ENCODE measurements around the gene TEX47.

Gene TEX47

DNA sequence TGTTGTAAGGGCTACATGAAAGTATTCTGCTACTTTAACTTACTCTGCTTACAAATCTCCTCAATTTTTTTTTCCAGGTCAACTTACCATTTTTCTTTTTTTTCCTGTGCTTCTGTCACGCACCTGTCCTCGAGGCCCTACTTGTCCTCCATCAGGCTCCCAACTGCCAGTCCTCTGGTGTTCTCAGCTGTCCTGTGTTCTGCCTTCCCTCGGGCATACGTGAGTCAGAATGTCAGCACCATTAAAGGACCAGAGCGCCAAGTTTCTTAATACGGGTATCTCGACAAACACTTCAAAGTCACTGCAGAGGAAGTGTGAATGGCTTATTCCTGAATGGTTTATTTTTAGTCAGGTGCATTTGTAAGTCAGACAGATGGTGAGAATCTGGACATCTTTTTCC is at the start of gene TEX47:
Gene TEX47 (minus strand): TSS at position 185 of the 400 bp plus-strand sequence. CDS start 795 bp downstream, outside the sequence.
- TF ChIP-seq ZNF70 (CRISPR knock-in tag; IDR thresholded peaks at IDR 0.05) (no peak), ZNF8 (CRISPR knock-in tag; IDR thresholded peaks at IDR 0.05) (no peak), ISL1 (CRISPR knock-in tag; IDR thresholded peaks at IDR 0.05) (no peak), TCF4 (CRISPR knock-in tag; IDR thresholded peaks at IDR 0.05; ENCODE audit: borderline replicate concordance) (no peak), RARB (CRISPR knock-in tag; IDR thresholded peaks at IDR 0.05) (no peak), TOX (CRISPR knock-in tag; IDR thresholded peaks at IDR 0.05; ENCODE audit: borderline replicate concordance) (no peak), ZNF565 (CRISPR knock-in tag; conservative IDR thresholded peaks at IDR 0.05; ENCODE audit: low read depth) (no peak), SNAI2 (CRISPR knock-in tag; IDR thresholded peaks at IDR 0.05) (no peak)
- ATAC-seq: no peak

DNA sequence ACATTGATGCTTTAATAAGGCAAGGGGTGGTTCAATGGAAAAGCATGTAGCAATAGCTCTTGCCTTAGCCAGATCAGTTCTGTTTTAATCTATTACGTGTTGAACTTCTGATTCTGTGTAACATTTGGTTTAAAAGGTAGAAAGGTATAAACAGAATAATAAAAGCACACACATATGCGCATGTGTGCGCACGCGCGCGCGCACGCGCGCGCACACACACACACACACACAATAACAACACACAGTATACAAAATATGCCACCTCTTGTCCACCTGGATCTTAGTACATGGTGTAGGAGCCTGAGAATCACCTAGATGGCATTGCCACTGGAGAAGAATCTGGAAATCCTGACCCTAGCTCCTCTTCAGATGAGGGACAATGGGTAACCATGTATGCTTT is 49.6 kb upstream of the TEX47 start:
- TF ChIP-seq ESRRG (CRISPR knock-in tag; IDR thresholded peaks at IDR 0.05) (no peak), ARNTL (CRISPR knock-in tag; IDR thresholded peaks at IDR 0.05; ENCODE audit: borderline replicate concordance, low read depth) (no peak), TOX (CRISPR knock-in tag; IDR thresholded peaks at IDR 0.05; ENCODE audit: borderline replicate concordance) (no peak), PATZ1 (CRISPR knock-in tag; IDR thresholded peaks at IDR 0.05; ENCODE audit: borderline replicate concordance) (no peak), ZFP30 (CRISPR knock-in tag; IDR thresholded peaks at IDR 0.05) (no peak), ZFP3 (CRISPR knock-in tag; IDR thresholded peaks at IDR 0.05) (no peak), RARB (CRISPR knock-in tag; IDR thresholded peaks at IDR 0.05) (no peak), BACH2 (CRISPR knock-in tag; IDR thresholded peaks at IDR 0.05; ENCODE audit: borderline replicate concordance) (no peak), GLIS3 (CRISPR knock-in tag; IDR thresholded peaks at IDR 0.05) (no peak), SNAI2 (CRISPR knock-in tag; IDR thresholded peaks at IDR 0.05) (no peak), ZNF565 (CRISPR knock-in tag; conservative IDR thresholded peaks at IDR 0.05; ENCODE audit: low read depth) (no peak), TSHZ2 (CRISPR knock-in tag; IDR thresholded peaks at IDR 0.05) (no peak), ISL1 (CRISPR knock-in tag; IDR thresholded peaks at IDR 0.05) (no peak), CSDC2 (CRISPR knock-in tag; IDR thresholded peaks at IDR 0.05) (no peak), ZC3H10 (CRISPR knock-in tag; IDR thresholded peaks at IDR 0.05) (no peak), ZNF70 (CRISPR knock-in tag; IDR thresholded peaks at IDR 0.05) (no peak)
- TF ChIP-seq, protein P1, sequence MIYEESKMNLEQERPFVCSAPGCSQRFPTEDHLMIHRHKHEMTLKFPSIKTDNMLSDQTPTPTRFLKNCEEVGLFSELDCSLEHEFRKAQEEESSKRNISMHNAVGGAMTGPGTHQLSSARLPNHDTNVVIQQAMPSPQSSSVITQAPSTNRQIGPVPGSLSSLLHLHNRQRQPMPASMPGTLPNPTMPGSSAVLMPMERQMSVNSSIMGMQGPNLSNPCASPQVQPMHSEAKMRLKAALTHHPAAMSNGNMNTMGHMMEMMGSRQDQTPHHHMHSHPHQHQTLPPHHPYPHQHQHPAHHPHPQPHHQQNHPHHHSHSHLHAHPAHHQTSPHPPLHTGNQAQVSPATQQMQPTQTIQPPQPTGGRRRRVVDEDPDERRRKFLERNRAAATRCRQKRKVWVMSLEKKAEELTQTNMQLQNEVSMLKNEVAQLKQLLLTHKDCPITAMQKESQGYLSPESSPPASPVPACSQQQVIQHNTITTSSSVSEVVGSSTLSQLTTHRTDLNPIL (CRISPR knock-in tag; IDR thresholded peaks at IDR 0.05; ENCODE audit: low read depth): no peak
- TF ChIP-seq, protein P2, sequence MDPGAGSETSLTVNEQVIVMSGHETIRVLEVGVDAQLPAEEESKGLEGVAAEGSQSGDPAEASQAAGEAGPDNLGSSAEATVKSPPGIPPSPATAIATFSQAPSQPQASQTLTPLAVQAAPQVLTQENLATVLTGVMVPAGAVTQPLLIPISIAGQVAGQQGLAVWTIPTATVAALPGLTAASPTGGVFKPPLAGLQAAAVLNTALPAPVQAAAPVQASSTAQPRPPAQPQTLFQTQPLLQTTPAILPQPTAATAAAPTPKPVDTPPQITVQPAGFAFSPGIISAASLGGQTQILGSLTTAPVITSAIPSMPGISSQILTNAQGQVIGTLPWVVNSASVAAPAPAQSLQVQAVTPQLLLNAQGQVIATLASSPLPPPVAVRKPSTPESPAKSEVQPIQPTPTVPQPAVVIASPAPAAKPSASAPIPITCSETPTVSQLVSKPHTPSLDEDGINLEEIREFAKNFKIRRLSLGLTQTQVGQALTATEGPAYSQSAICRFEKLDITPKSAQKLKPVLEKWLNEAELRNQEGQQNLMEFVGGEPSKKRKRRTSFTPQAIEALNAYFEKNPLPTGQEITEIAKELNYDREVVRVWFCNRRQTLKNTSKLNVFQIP (CRISPR knock-in tag; IDR thresholded peaks at IDR 0.05; ENCODE audit: borderline replicate concordance, low read depth): no peak

DNA sequence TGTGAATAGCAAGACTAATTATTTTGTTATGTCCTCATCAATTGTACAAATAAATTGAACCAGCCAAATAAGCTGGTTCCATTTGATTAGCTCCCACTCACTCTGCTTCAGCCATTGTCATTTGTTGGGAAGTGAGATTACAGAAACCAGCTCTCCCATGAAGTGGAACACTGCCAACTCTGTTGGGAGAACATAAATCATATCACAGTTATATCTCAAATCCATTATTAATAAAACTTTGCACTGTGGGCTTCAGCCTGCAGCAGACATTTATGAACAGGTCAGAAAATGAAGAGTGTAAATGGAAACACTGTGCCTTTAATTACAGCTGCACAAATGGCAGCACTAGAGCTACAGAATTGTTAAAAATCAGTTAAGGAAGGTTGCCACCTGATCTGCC is 46.7 kb upstream of the TEX47 start:
- ATAC-seq: no peak
- no peak for TF ChIP-seq BACH2 (CRISPR knock-in tag; IDR thresholded peaks at IDR 0.05; ENCODE audit: borderline replicate concordance)
- no peak for TF ChIP-seq TOX (CRISPR knock-in tag; IDR thresholded peaks at IDR 0.05; ENCODE audit: borderline replicate concordance)
- TF ChIP-seq GLIS3 (CRISPR knock-in tag; IDR thresholded peaks at IDR 0.05): no peak
- no peak for TF ChIP-seq TSHZ2 (CRISPR knock-in tag; IDR thresholded peaks at IDR 0.05)
- no peak for TF ChIP-seq TCF4 (CRISPR knock-in tag; IDR thresholded peaks at IDR 0.05; ENCODE audit: borderline replicate concordance)
- TF ChIP-seq ZC3H10 (CRISPR knock-in tag; IDR thresholded peaks at IDR 0.05): no peak
- no peak for TF ChIP-seq ZNF565 (CRISPR knock-in tag; conservative IDR thresholded peaks at IDR 0.05; ENCODE audit: low read depth)
- TF ChIP-seq PATZ1 (CRISPR knock-in tag; IDR thresholded peaks at IDR 0.05; ENCODE audit: borderline replicate concordance): no peak
- TF ChIP-seq OSR1 (CRISPR knock-in tag; IDR thresholded peaks at IDR 0.05): no peak
- no peak for TF ChIP-seq CSDC2 (CRISPR knock-in tag; IDR thresholded peaks at IDR 0.05)
- TF ChIP-seq ZNF8 (CRISPR knock-in tag; IDR thresholded peaks at IDR 0.05): no peak
- no peak for TF ChIP-seq ESRRG (CRISPR knock-in tag; IDR thresholded peaks at IDR 0.05)
- no peak for TF ChIP-seq ISL1 (CRISPR knock-in tag; IDR thresholded peaks at IDR 0.05)
- TF ChIP-seq SNAI2 (CRISPR knock-in tag; IDR thresholded peaks at IDR 0.05): no peak
- TF ChIP-seq CSRNP3 (CRISPR knock-in tag; IDR thresholded peaks at IDR 0.05): no peak
- TF ChIP-seq RARB (CRISPR knock-in tag; IDR thresholded peaks at IDR 0.05): no peak

More for the DNA sequence above, 49.6 kb upstream of the TEX47 start:
- no peak for ATAC-seq

Data from SK-N-SH treated with all-trans-retinoic acid at 6 μM for 48 hours (cell line).